GM12878 (cell line): ENCODE results near the gene PCDHGC3. TPM values are rescaled to one million over a fixed set of nuclear protein-coding genes. Genes with fewer than 3 reads are reported as not detected.

Source experiments
- ATAC-seq: fragments of 200-7000 bp; cut with Tn5 transposase; 3 replicates; pipeline ENCODE4 v1.9.1; 2020; ENCODE audit warnings: mild to moderate bottlenecking, moderate library complexity
- BruUV-seq: library from RNA; stranded (reverse); fragments of 400-500 nt; replicated peaks from 2 replicates; lab custom pipeline; 2021; lab: Mats Ljungman, UMichigan
- CTCF ChIA-PET: fragments of 300-600 bp; sonication (Branson Sonifier 250); formaldehyde crosslinking; extraction: SDS; loops from one replicate; lab custom pipeline; 2021; ENCODE audit warnings: inconsistent platforms; lab: Yijun Ruan, JAX
- POLR2A ChIA-PET: fragments of 350-600 bp; formaldehyde crosslinking; extraction: SDS; loops from one replicate; lab custom pipeline; 2021; ENCODE audit warnings: inconsistent platforms; lab: Charles Lee
- RAD21 ChIA-PET: fragments of 300-600 bp; sonication (Branson Sonifier 250); formaldehyde crosslinking; loops from one replicate; lab custom pipeline; 2023; ENCODE audit warnings: antibody characterized with exemption; ENCODE audit not compliant: unreplicated experiment; lab: Charles Lee
- SMC1A ChIA-PET: fragments of 300-600 bp; sonication (Branson Sonifier 250); formaldehyde crosslinking; loops from one replicate; lab custom pipeline; 2023; ENCODE audit not compliant: unreplicated experiment, uncharacterized antibody; lab: Charles Lee
- DNase-seq: peaks from one replicate; pipeline ENCODE4 v3.0.0-alpha.2; 2011; ENCODE audit warnings: low read depth, low spot score
- FAIRE-seq: peaks from 3 replicates; lab custom pipeline; 2011; peaks lifted over from hg19 to GRCh38; lab: Jason Lieb, UNC
- H2AFZ ChIP-seq: 2 replicates; pipeline ENCODE4 v1.6.0; 2011; ENCODE audit warnings: low read depth, low read length, control low read depth; ENCODE audit not compliant: control insufficient read depth
- H3K27ac ChIP-seq: 2 replicates; pipeline ENCODE4 v1.5.1; 2011; ENCODE audit warnings: control low read depth; ENCODE audit not compliant: control insufficient read depth, insufficient read depth
- H3K27me3 ChIP-seq, 2 experiments: replicated peaks in 1 of 2; 2 replicates each; pipeline versions ENCODE4 v1.6.0 to v1.6.1; 2011; ENCODE audit warnings: low read length in 1 of 2; ENCODE audit not compliant: control insufficient read depth in 2 of 2, insufficient read depth in 2 of 2
- H3K36me3 ChIP-seq, 2 experiments: 2 replicates each; pipeline ENCODE4 v1.5.1; 2011; ENCODE audit warnings: low read length in 1 of 2; ENCODE audit not compliant: control insufficient read depth in 2 of 2, insufficient read depth in 2 of 2
- H3K4me1 ChIP-seq: 2 replicates; pipeline ENCODE4 v1.6.1; 2011; ENCODE audit warnings: mild to moderate bottlenecking, low read length, moderate library complexity, mixed read lengths; ENCODE audit not compliant: control insufficient read depth, insufficient read depth
- H3K4me2 ChIP-seq: 2 replicates; pipeline ENCODE4 v1.6.0; 2011; ENCODE audit warnings: control low read depth; ENCODE audit not compliant: control insufficient read depth, insufficient read depth
- H3K4me3 ChIP-seq: fragments of 200-600 bp; sonication (generic); 2 replicates; pipeline ENCODE4 v1.5.1; 2016
- H3K79me2 ChIP-seq: 2 replicates; pipeline ENCODE4 v1.6.0; 2011; ENCODE audit warnings: low read length; ENCODE audit not compliant: control insufficient read depth, insufficient read depth
- H3K9ac ChIP-seq: 2 replicates; pipeline ENCODE4 v1.8.0; 2011; ENCODE audit warnings: low read length, control low read depth, mixed read lengths; ENCODE audit not compliant: control insufficient read depth, insufficient read depth
- H3K9me3 ChIP-seq: replicated peaks from 3 replicates; pipeline ENCODE4 v1.5.1; 2011; ENCODE audit warnings: mild to moderate bottlenecking, low read length; ENCODE audit not compliant: control insufficient read depth, insufficient read depth
- H4K20me1 ChIP-seq: 2 replicates; pipeline ENCODE4 v1.6.0; 2011; ENCODE audit not compliant: control insufficient read depth, insufficient read depth
- ETV6 ChIP-seq, 2 experiments: fragments of 450-650 bp in 1 of 2; IDR thresholded peaks in 1 of 2; conservative IDR thresholded peaks in 1 of 2; 2 replicates each; pipeline ENCODE4 v1.6.1; 2014; ENCODE audit warnings: antibody characterized with exemption in 1 of 2, borderline replicate concordance in 1 of 2, low read depth in 1 of 2, mild to moderate bottlenecking in 1 of 2, moderate library complexity in 1 of 2
- EZH2 ChIP-seq: IDR thresholded peaks from 2 replicates; pipeline ENCODE4 v1.6.1; 2012; ENCODE audit warnings: low read depth, mild to moderate bottlenecking, control low read depth, inconsistent platforms, low read length, borderline replicate concordance; ENCODE audit not compliant: control insufficient read depth
- MTA3 ChIP-seq: IDR thresholded peaks from 2 replicates; pipeline ENCODE4 v1.6.1; 2012; ENCODE audit warnings: low read length, inconsistent platforms, borderline replicate concordance
- RFX5 ChIP-seq: IDR thresholded peaks from 2 replicates; pipeline ENCODE4 v1.6.1; 2011; ENCODE audit warnings: low read depth, low read length, improper control_type of control experiment
- SPI1 ChIP-seq: IDR thresholded peaks from 2 replicates; pipeline ENCODE4 v1.6.1; 2011; ENCODE audit warnings: low read depth, mild to moderate bottlenecking, low read length, moderate library complexity, borderline replicate concordance; ENCODE audit not compliant: insufficient read depth
- SREBF1 ChIP-seq: IDR thresholded peaks from 2 replicates; pipeline ENCODE4 v1.6.1; 2012; ENCODE audit warnings: mild to moderate bottlenecking, low read length
- ZBED1 ChIP-seq: IDR thresholded peaks from 2 replicates; pipeline ENCODE4 v1.6.1; 2016; ENCODE audit warnings: borderline replicate concordance
- WGBS: methylation state at CpG from one replicate; pipeline ENCODE4 v1.1.6; 2016; ENCODE audit warnings: low lambda C conversion rate; ENCODE audit not compliant: insufficient replicate concordance, insufficient coverage; ENCODE audit errors: missing lambda C conversion rate; 5-methylcytosine and 5-hydroxymethylcytosine counted together
- in situ Hi-C: fragments of 300-500 bp; cut with MboI; formaldehyde crosslinking; loops from 9 replicates; pipeline ENCODE4 v1.14.3; 2018; ENCODE audit warnings: mixed read lengths
- intact Hi-C: fragments of 100-400 bp; cut with micrococcal nuclease; formaldehyde crosslinking; loops from one replicate; pipeline ENCODE4 v1.14.2; 2022; ENCODE audit not compliant: unreplicated experiment
- polyA plus RNA-seq, 11 experiments: library from polyadenylated mRNA; depleted of rRNA in 4 of 11; unstranded in 6 of 11; stranded (reverse) in 5 of 11; fragments of >200 nt; fragmentation: Nextera tagmentation in 4 of 11; fragmentation: Illumina TruSeq in 1 of 11; extraction: Ambion mirVana in 4 of 11; extraction: Trizol in 1 of 11; gene quantifications; 1 replicate in 1 of 11; 2 replicates in 10 of 11; pipeline versions ENCODE4 v1.2.1 to v1.2.3, GENCODE V29; 2011 to 2016; ENCODE audit warnings: inconsistent platforms in 2 of 11, missing spikeins in 2 of 11, low read depth in 1 of 11
- total RNA-seq, 4 experiments: library from RNA; depleted of rRNA in 3 of 4; stranded (reverse); fragments of >200 nt in 3 of 4; fragmentation: Illumina TruSeq in 1 of 4; extraction: Trizol in 1 of 4; gene quantifications; 2 replicates each; pipeline versions ENCODE4 v1.2.1 to v1.2.3, GENCODE V29; 2013 to 2021
- TF ChIP-seq, protein P1 (sequence below): fragments of 450-650 bp; formaldehyde crosslinking; IDR thresholded peaks from 2 replicates; pipeline ENCODE4 v1.5.0; 2022; ENCODE audit warnings: mild to moderate bottlenecking, missing genetic modification characterization
- TF ChIP-seq, protein P2 (sequence below): fragments of 450-650 bp; formaldehyde crosslinking; IDR thresholded peaks from 2 replicates; pipeline ENCODE4 v1.4.0; 2020; ENCODE audit warnings: mild to moderate bottlenecking, moderate library complexity
- TF ChIP-seq, protein P3 (sequence below): IDR thresholded peaks from 2 replicates; pipeline ENCODE4 v1.6.1; 2011; ENCODE audit warnings: borderline replicate concordance, low read depth, mild to moderate bottlenecking, moderate library complexity, mixed read lengths, low read length; ENCODE audit not compliant: insufficient read depth; ENCODE audit errors: extremely low read length
- TF ChIP-seq, protein P4 (sequence below): fragments of 450-650 bp; IDR thresholded peaks from 2 replicates; pipeline ENCODE4 v1.6.1; 2017; ENCODE audit warnings: antibody characterized with exemption, mild to moderate bottlenecking, moderate library complexity

PCDHGC3 gene
- total and polyA plus RNA-seq, 10 of the 15 experiments (the other 5 are each of a cell fraction or from before 2014, with no cell fraction given) = 0.53 to 22.1 (median 12.0) TPM

DNA sequence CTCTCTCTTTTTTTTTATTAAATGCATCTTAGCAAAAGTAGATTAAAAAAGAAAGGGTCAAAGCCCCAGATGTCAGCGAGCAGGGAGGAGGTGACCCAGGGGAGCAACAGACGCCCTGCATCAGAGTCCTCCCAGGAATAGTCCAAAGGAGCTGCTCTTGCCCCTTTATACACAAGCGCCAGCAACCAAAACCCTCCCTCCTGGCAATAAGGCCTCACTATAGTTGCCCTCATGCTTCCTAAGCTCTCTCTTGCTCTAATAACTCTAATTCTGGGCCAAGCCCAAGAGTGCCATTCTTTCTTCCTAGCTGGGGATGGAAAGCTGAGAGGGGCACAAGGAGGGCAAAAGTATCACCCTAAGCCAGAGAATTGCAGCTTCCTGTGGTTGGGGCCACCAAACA is 39.4 kb downstream of the PCDHGC3 start:
- FAIRE-seq (no peak), DNase-seq (no peak), ATAC-seq (no peak)
- Histone ChIP-seq H3K27me3 (no peaks in the 10 kb centered on the region), H2AFZ (no peak overlapping the region), H3K36me3 (peaks cover 13 to 25% of the 10 kb centered on the region in 2 experiments), H4K20me1 (no peaks in the 10 kb centered on the region), H3K79me2 (peaks cover 10% of the 10 kb centered on the region), H3K9me3 (no peaks in the 10 kb centered on the region), H3K4me1 (peaks cover 52% of the 10 kb centered on the region), H3K4me3 (no peak overlapping the region), H3K27ac (peak overlapping the region; percentile 90), H3K4me2 (no peak overlapping the region), H3K9ac (no peak overlapping the region)
- RAD21 ChIA-PET = interaction anchor here (0.7 to 11.6 kb wide), 11 partner anchors 8 to 145 kb away, joined by 3 to 109 read pairs (median 6); partner anchors contain the start of genes PCDHGA10, PCDHGA11, PCDHGB3 and PCDHGC3
- BruUV-seq = TSS peak; percentile 22
- intact Hi-C loops = no loop called here
- POLR2A ChIA-PET = interaction anchor here (0.7 to 1.4 kb wide), 4 partner anchors 8 to 40 kb away, joined by 3 to 4 read pairs (median 3); no protein-coding TSS in a partner anchor
- SMC1A ChIA-PET = interaction anchor here (1.0 to 10.8 kb wide), 11 partner anchors 11 to 145 kb away, joined by 3 to 176 read pairs (median 5); partner anchors contain the start of genes HDAC3, PCDHGA10, PCDHGA12 and PCDHGB3
- WGBS = 33% methylated on average over 3 of the region's 3 CpGs
- CTCF ChIA-PET = interaction anchor here (0.5 to 11.9 kb wide), 18 partner anchors 11 to 475 kb away, joined by 3 to 213 read pairs (median 18); partner anchors contain the start of genes PCDHGA10, PCDHGA11, PCDHGA12 and PCDHGB3
- in situ Hi-C loops = no loop called here
- TF ChIP-seq SPI1 (no peak), SREBF1 (no peak), ZBED1 (no peak), RFX5 (no peak), ETV6 (conservative IDR thresholded peaks at IDR 0.05 in 1 of 2, IDR thresholded peaks at IDR 0.05 in 1 of 2; ENCODE audit: borderline replicate concordance in 1 of 2, low read depth in 1 of 2) (no peak), EZH2 (no peak), MTA3 (no peak)
- TF ChIP-seq, protein P1, sequence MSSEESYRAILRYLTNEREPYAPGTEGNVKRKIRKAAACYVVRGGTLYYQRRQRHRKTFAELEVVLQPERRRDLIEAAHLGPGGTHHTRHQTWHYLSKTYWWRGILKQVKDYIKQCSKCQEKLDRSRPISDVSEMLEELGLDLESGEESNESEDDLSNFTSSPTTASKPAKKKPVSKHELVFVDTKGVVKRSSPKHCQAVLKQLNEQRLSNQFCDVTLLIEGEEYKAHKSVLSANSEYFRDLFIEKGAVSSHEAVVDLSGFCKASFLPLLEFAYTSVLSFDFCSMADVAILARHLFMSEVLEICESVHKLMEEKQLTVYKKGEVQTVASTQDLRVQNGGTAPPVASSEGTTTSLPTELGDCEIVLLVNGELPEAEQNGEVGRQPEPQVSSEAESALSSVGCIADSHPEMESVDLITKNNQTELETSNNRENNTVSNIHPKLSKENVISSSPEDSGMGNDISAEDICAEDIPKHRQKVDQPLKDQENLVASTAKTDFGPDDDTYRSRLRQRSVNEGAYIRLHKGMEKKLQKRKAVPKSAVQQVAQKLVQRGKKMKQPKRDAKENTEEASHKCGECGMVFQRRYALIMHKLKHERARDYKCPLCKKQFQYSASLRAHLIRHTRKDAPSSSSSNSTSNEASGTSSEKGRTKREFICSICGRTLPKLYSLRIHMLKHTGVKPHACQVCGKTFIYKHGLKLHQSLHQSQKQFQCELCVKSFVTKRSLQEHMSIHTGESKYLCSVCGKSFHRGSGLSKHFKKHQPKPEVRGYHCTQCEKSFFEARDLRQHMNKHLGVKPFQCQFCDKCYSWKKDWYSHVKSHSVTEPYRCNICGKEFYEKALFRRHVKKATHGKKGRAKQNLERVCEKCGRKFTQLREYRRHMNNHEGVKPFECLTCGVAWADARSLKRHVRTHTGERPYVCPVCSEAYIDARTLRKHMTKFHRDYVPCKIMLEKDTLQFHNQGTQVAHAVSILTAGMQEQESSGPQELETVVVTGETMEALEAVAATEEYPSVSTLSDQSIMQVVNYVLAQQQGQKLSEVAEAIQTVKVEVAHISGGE (CRISPR knock-in tag) = no peak
- TF ChIP-seq, protein P2, sequence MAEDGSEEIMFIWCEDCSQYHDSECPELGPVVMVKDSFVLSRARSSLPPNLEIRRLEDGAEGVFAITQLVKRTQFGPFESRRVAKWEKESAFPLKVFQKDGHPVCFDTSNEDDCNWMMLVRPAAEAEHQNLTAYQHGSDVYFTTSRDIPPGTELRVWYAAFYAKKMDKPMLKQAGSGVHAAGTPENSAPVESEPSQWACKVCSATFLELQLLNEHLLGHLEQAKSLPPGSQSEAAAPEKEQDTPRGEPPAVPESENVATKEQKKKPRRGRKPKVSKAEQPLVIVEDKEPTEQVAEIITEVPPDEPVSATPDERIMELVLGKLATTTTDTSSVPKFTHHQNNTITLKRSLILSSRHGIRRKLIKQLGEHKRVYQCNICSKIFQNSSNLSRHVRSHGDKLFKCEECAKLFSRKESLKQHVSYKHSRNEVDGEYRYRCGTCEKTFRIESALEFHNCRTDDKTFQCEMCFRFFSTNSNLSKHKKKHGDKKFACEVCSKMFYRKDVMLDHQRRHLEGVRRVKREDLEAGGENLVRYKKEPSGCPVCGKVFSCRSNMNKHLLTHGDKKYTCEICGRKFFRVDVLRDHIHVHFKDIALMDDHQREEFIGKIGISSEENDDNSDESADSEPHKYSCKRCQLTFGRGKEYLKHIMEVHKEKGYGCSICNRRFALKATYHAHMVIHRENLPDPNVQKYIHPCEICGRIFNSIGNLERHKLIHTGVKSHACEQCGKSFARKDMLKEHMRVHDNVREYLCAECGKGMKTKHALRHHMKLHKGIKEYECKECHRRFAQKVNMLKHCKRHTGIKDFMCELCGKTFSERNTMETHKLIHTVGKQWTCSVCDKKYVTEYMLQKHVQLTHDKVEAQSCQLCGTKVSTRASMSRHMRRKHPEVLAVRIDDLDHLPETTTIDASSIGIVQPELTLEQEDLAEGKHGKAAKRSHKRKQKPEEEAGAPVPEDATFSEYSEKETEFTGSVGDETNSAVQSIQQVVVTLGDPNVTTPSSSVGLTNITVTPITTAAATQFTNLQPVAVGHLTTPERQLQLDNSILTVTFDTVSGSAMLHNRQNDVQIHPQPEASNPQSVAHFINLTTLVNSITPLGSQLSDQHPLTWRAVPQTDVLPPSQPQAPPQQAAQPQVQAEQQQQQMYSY (CRISPR knock-in tag) = no peak
- TF ChIP-seq, protein P3, sequence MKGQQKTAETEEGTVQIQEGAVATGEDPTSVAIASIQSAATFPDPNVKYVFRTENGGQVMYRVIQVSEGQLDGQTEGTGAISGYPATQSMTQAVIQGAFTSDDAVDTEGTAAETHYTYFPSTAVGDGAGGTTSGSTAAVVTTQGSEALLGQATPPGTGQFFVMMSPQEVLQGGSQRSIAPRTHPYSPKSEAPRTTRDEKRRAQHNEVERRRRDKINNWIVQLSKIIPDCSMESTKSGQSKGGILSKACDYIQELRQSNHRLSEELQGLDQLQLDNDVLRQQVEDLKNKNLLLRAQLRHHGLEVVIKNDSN = no peak
- TF ChIP-seq, protein P4, sequence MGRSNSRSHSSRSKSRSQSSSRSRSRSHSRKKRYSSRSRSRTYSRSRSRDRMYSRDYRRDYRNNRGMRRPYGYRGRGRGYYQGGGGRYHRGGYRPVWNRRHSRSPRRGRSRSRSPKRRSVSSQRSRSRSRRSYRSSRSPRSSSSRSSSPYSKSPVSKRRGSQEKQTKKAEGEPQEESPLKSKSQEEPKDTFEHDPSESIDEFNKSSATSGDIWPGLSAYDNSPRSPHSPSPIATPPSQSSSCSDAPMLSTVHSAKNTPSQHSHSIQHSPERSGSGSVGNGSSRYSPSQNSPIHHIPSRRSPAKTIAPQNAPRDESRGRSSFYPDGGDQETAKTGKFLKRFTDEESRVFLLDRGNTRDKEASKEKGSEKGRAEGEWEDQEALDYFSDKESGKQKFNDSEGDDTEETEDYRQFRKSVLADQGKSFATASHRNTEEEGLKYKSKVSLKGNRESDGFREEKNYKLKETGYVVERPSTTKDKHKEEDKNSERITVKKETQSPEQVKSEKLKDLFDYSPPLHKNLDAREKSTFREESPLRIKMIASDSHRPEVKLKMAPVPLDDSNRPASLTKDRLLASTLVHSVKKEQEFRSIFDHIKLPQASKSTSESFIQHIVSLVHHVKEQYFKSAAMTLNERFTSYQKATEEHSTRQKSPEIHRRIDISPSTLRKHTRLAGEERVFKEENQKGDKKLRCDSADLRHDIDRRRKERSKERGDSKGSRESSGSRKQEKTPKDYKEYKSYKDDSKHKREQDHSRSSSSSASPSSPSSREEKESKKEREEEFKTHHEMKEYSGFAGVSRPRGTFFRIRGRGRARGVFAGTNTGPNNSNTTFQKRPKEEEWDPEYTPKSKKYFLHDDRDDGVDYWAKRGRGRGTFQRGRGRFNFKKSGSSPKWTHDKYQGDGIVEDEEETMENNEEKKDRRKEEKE = no peak
